ENCODE results near the gene OPA1. TPM values are rescaled to one million over a fixed set of nuclear protein-coding genes. Genes with fewer than 3 reads are reported as not detected.

The OPA1 gene
- total and polyA plus RNA-seq, 2 of the 8 experiments (the other 6 are each of a cell fraction or from before 2014, with no cell fraction given): 20.3 to 109 TPM

DNA sequence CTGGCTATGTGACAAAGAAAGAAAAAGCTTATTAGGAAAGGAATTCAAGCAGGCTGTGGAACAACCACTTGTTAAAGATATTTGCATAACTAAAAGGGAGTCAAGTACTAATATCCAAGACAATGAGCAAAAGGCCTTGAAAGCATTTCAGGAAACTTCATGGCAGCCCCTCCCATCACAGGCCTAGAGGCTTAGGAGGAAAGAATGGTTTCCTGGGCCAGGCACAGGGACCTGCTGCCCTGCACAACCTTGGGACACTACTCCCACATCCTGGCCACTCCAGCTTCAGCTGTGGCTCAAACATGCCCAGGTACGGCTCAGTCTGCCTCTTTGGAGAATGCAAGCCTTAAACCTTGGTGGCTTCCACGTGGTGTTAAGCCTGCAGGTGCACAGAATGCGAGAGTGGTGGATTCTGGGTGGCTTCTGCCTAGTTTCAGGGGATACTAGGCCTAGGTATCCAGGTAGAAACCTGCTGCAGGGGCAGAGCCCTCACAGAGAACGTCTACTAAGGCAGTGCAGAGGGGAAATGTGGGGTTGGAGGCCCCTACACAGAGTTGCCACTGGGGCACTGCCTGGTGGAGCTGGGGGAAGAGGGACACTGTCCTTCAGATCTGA, 121.6 kb downstream of the OPA1 start (continued):
- peak in 1 of 2 experiments; percentile 65; a peak in 1 of 3 replicates for TF ChIP-seq EP300 (IDR thresholded peaks at IDR 0.05; ENCODE audit: borderline replicate concordance in 1 of 2, low read depth in 2 of 2, low read length in 2 of 2)
- no peak for TF ChIP-seq POLR2A (IDR thresholded peaks at IDR 0.05; ENCODE audit: control extremely low read depth in 1 of 2, low read depth in 2 of 2, low read length in 2 of 2)
- TF ChIP-seq, protein P1, sequence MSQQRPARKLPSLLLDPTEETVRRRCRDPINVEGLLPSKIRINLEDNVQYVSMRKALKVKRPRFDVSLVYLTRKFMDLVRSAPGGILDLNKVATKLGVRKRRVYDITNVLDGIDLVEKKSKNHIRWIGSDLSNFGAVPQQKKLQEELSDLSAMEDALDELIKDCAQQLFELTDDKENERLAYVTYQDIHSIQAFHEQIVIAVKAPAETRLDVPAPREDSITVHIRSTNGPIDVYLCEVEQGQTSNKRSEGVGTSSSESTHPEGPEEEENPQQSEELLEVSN (IDR thresholded peaks at IDR 0.05): no peak
- no peak for TF ChIP-seq SAP30 (IDR thresholded peaks at IDR 0.05; ENCODE audit: insufficient read depth, insufficient replicate concordance, low read length)
- TF ChIP-seq POU5F1 (IDR thresholded peaks at IDR 0.05; ENCODE audit: low read depth, low read length): no peak
- no peak for TF ChIP-seq JUN (IDR thresholded peaks at IDR 0.05; ENCODE audit: low read depth, low read length)
- no peak for TF ChIP-seq BCL11A (IDR thresholded peaks at IDR 0.05; ENCODE audit: low read depth in 2 of 2, low read length in 2 of 2)
- TF ChIP-seq RFX5 (IDR thresholded peaks at IDR 0.05; ENCODE audit: borderline replicate concordance, low read depth, low read length): no peak
- TF ChIP-seq MAFK (IDR thresholded peaks at IDR 0.05; ENCODE audit: low read depth, low read length): no peak

Measured in H1 (cell line).